ENCODE data around the gene DDX51.

Gene DDX51

DNA sequence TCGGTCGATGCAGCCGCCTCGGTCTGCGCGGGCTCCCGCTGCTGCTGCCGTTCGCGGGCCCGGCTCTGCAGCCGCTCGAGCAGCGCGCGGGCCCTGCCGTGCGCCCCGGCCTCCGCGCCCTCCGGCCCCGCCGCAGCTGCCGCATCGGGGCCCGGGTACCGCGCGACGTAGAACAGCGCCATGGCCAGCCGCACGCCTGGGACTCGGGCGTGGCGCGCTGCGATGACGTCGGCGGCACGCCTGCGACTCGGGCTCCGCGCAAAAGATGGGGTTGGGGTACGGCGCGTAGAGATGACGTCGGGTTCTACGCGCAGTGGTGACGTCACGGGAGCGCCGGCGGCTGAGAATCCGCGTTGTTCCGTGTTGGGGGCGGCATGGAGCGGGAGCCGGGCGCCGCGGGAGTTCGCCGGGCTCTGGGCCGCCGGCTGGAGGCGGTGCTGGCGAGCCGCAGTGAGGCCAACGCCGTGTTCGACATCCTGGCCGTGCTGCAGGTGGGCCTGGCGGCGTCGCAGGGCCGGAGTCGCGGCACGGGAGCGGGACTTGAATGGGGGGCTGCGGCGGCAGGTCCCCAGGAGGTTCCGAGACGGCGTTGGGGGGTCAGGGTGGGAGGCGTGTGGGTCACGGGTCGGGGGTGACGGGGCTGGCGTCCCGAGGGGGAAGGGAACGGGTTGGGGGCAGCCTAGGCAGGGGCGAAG lies at the start of gene DDX51, which contains the start of gene NOC4L:
DDX51 (minus strand) TSS at position 205 of the 695 bp plus-strand sequence; CDS start at position 182, 23 bp downstream.
NOC4L (plus strand) TSS at position 343 of the 695 bp plus-strand sequence; CDS start at position 375, 32 bp downstream.
- DNase-seq: peak; percentile 97 to 99 (median 99)

- no peak for DNase-seq
Observed at GRCh38 chr12:132191715-132192553, 47.8 kb upstream of the DDX51 start.

DNA sequence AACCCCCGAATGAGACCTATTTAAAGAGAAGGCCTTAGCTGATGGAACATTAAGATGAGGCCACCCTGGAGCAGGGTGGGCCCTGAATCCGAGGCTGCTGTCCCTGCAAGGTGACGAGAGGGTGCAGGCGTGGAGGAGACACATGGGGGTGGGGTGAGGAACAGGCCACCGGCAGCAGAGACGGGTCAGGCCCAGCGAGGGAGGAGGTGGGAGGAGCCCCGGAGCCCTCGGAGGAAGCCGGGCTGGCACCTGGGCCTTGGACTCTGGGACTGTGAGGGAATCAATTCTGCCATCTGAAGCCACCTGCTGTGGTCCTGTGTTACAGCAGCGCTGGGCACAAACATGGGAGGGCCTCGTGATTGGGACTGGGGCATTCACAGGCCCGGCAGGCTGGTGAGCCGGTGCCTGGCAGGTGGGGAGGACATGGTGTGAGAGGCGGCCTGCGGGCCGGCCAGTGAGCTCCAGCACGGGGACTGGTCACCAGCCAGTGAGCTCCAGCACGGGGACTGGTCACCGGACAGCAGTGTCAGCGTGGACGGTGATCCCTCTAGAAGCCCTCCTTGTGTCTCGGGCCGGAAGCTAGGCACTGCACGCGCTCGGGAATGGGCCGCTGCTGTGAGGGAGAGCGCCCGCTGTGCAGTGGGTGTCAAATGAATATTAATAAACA lies 46.8 kb upstream of the DDX51 start:
- no peak for DNase-seq

DNA sequence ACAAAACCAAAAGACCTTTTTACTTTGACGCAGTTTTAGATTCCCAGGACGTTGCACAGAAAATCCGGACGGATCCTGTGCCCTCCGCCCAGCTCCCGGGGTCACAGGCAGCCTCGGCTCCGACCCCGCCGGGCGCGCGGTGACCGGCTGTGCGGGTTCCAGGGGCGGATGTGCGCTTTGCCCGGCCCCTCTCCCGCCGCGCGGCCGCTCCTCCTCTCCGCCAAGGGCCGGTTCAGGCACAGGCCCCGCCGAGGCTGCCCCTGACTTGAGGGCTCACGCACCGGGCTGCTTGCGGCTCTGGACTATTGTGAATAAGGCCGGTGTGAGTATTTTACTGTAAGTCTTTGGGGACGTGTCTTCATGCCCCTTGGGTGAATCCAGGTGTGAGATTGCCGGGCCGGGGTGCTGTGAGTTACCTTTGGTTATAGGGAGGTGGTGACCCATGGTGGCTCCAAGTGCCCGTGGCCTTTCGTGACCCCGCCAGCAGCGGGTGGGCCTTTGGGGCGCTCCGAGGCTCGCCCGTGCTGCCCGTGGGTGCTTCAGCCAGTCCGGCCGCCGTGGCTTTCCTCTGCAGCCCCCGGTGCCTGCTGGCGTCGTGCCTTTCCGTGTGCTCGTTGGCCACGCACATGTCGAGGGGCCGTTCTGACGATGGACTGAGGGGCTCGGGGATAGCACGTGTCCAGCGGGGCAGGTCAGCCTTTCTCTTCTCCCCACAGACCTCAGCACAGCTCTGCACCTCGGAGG lies 46.1 kb upstream of the DDX51 start:
- peak in 1 of 3 donors; percentile 19 for DNase-seq

DNA sequence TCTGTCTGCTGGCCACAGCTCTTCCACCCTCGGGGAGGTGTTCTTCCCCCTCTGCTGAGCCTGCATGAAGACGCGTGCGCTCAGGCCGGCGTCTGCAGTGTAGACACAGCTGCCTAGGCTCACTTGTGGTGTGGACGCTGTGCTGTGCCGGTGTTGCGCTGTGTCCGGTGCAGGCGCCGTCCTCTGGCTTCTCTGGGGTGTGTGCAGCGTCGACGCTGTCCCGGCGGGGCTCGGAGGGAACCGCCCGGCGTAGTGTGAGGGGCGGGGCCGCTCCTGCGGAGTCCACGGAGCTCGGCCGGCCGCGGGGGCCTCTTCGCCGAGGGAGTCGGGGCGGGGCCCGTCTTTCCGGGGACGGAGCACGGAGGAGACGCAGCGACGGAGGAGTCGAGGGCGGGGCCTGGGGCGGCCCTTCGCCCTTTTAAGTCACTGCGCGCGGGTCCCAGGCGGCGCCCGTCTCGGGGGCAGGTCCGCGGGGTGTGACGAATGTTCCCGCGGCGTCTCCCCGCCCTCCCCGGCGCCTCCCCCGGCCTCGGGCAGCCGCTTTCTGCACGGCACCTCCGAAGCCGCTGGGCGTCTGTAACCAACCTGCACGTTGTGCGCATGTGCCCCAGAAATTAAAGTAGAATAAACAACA lies 45.4 kb upstream of the DDX51 start:
- DNase-seq: peak; percentile 96 to 99 (median 97)

- DNase-seq: no peak
Observed at GRCh38 chr12:132188916-132189325, 44.8 kb upstream of the DDX51 start.

DNA sequence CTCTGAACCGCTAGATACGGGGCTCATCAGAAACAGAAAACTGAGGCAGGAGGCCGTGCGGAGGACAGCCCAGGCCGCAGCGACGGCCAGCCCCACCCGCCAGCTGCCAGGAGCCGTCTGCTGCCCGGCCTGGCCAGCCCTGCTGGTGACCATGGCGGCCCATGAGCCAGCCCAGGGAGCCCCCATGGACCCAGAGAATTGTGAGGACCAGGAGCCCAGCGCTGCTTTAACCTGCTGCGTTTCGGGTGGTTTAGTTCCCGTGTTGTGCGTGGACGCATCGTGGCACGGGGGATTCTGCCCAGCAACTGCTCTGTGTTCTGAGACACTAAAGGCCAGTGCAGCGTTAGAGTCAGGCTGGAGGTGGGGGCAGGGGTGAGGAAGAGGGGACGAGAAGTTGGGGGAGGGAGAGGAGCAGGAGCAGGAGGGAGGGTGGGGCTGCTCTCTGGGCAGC lies 44.4 kb upstream of the DDX51 start:
- no peak for DNase-seq

DNA sequence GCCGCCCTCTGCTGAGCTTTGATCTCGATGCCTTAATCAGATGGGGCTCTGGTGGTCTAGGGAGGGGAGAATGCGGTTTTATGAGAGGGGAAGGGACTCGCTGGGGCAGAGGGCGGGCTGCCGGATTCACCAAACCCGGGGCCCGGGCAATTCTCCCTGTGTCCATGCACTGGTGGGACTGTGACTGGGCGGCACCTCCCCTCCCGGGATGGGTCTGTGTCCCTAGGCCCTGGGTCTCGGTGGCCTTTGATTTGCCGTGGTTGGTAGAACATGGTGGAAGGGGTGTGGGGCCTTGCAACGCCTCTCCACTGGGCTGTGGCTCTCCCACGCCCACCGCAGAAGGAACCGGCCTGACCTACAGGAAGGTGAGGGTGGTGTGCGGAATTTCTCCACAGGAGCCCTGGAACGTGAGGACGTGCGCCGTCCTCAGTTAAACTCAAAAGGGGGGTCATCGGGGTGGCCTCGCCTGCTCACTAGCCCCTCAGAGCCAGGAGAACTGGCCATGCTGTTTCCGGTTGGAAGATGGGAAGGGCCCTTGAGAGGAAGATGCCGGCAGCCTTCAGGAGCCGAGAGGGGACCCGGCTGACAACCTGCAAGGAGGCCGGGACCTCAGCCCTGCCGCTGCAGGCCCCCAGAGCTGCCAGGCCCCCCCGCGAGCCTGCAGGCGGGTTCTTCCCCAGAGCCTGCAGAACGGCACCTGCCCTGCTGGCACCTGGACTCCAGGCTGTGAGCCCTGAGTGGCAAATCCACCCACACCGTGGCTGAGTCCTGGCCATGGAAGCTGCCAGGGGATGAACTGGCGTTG lies 43.7 kb upstream of the DDX51 start:
- no peak for DNase-seq

DNA sequence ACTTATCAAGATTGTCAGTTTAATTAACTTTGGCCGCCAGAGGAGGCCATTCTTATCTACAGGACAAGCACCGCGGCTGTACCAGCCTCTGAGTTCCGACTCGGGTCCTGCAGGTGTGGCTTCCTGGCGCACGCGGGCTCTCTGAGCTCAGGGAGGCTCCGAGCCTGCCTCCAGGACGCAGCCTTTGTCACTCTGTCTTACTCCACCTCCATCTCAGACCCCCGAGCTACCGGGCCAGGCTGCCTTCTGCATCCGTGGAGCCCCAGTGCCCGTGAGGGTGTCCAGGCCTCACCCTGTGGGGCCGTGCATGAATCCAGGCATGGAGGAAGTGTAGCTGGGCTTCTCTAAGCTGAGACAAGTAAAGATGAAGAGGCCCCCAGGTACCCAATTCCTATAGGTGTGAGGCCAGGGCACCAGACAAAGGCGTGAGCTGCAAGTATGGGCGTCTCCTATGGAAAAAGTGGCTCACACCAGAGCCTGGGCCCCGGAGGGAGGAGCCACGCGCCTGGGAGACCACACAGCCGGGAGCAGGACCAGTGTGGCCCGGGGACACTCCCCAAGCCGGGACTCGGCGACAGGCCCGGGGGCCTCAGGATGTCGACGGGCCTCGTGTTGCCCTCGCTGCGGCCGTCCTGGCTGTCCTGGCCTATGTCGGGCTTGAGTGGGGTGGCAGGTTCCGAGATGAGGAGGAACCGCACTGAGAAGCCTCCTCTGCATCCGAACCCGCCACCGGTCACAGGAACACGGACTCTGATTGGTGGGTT lies 42.9 kb upstream of the DDX51 start:
- no peak for DNase-seq

GRCh38 chr12:132186208-132186856 lies 42.2 kb upstream of the DDX51 start:
- DNase-seq: peak in 2 of 3 donors; percentile 30

GRCh38 chr12:132185705-132186104 lies 41.6 kb upstream of the DDX51 start:
- peak in 1 of 3 donors; percentile 8 for DNase-seq

DNA sequence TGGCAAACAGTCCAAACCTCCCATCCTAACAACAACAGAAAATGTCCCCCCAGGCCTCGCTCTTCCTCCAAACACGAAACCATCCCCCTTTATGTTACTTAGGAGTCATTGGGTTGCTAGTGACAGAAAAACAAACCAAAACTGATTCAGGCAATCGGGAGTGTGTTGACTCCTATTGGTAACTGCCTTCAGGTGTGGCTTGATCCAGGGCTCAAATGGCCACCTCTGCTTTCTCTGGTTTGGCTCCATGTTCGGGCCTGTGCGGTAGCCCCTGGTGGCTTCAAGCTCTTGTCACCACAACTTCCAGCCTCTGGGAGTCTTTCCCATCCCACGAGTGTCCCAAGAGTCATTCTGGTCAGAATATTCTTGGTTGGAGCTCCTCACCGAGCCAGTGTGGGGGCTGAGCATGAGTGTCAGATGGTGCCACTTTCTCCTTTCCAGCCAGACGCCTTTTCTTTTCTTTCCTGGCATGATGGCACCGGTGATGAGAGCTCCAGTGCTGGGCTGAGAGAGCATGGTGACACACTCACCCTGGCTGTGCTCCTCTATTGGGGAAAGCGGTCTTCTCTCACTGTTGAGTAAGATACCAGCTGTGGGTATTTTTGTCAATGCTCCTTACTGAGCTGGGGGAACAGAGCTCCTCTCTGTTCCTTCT lies 38.7 kb upstream of the DDX51 start:
- DNase-seq: peak in 1 of 3 donors; percentile 14

DNA sequence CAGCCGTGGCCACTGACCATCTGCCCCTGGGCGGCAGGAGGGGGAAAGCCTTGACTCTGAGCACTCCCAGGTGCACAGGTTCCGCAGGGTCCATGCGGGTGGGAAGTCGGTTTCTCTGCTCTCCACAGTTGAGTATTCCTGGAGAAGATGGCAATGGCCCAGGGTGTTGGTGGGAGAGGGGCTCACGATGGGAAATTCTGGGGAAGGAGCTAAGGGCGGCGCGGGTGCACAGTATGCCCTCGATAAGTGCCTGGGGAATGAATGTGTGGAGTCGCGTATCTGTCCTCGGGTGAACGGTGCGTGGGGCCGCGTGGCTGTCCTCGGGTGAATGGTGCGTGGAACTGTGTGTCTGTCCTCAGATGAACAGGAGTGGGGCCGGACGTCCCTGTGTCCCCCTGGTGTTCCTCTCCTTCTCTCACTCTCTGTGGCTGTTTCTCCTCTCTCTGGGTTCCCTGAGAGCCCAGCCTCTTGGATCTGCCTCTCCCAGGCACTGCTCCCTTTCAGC lies 38.1 kb upstream of the DDX51 start:
- no peak for DNase-seq

DNA sequence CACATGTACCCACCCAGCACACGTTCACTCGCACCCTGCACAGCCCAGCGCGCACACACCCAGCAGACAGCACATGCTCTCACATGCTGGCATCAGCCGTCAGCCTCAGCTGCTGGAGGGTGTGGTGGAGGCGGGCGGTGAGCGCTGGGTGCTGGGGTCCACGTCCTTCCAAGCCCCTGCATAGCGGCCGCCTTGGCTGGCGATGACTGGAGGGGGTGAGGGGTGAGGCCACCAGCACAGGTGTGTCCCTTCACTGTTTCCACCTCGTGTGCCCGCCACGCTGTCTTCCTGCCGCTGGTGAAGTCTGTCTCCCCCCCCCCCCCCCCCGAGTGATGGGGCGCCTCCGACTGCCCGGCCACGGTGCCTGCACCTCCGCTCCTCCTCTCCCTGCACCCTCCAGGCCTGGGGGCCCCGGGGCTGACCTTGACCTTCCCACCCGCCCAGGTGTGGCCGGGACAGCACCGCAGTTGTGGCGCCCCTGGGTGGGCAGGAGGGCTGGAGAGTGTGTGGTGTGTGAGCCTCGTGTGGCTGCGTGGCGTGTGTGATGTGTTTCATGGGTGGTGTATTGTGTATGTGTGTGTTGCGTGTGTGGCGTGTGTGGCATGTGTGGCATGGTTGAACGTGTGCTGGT lies 37.6 kb upstream of the DDX51 start:
- DNase-seq: no peak

DNA sequence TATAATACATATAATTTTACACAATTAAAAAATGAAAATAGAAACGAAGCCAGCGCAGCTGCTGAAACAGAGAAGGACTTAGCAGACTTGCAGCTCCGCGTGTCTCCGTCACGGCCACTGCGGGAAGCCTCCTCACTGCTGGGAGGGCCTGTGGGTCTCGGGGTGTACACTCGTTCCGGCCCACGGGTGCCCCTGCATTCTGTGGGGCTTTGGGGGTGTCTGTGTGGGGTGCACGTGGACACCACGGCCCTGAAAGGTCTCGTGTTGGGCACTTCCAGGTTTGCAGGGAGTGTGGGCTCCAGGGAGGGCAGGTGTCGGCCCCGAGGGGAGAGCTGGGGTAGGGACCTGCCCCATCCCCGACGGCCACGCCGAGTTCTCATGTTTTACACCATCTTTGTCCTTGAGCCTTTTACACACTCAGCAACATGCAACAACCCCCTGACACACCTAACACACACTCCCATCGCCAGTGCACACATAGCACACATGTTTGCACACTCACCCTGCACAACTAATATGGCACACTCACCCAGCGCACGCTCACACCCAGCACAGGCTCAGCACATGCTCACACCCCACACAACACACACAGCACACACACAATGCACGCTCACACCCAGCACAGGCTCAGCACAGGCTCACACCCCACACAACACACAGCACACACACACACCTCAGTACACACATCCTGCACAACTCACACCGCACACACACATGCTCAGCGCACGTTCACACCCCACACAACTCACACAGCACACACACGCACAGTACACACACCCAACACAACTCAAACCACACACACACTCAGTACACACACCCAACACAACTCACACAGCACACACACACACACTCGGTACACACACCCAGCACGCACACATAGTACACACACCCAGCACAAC lies 36.8 kb upstream of the DDX51 start:
- no peak for DNase-seq

DNA sequence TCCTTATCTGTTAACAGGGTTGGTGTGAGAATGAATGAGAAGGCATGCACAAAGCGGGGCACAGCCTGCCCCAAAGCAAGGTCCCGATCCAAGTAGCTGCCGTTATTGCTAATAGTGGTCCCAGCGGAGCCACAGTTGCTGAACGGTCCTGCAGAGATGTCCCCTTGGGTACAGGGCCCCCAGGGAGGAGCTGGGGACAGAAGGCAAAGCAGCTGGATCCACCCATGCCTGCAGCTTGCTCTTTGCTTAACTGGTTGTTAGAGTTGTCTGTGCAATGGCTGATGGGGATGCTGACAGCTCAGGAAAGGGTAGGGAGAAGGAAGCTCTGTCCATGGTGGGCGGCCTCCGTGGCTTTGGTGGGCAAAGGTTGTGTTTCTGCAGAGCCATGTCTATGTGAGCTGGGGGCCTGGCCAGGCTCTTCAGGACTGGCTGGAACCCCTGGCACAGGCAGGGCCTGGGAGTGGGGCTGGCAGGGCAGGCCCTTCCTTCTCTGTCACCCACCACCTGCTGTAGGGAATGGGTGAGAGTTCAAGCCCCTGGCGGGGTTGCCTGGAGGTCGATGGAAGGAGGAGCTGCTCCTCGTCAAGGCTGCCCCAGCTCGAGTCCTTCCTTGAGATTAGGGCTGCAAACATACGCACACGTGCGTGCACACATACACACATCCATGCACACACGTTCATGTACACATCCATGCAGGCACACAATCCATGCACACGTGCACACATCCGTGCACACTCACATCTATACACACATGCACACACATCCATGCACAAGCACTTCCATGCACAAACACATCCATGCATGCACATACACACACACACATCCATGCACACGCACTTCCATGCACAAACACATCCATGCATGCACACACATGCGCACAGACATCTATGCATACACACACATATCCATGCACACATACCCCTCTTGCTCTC lies 35.6 kb upstream of the DDX51 start:
- no peak for DNase-seq
